ENCODE measurements around the gene PER2. TPM values are rescaled to one million over a fixed set of nuclear protein-coding genes. Genes with fewer than 3 reads are reported as not detected.
"Not testable (repeated sequence)": the region's sequence is repeated elsewhere in the genome, so short reads cannot be mapped to it uniquely, and the experiment has no call there.

PER2 gene
- polyA plus RNA-seq, 1 donor: 13.5 TPM

GRCh38 chr2:238310721-238311120 is 22.3 kb upstream of the PER2 start:
- no CpG with 5 or more reads among the region's 14 CpGs for WGBS (ENCODE audit: insufficient coverage, low lambda C conversion rate)
- H3K36me3 ChIP-seq (ENCODE audit: control insufficient read depth, insufficient read depth, low read length); H3K27me3 ChIP-seq (ENCODE audit: control insufficient read depth, insufficient read depth, low read length); H3K27ac ChIP-seq (ENCODE audit: low read length); H3K9me3 ChIP-seq (ENCODE audit: control insufficient read depth, low read depth, low read length); H3K4me3 ChIP-seq (ENCODE audit: low read length); DNase-seq: not testable (repeated sequence)
- peaks cover 11% of the 10 kb centered on the region for H3K4me1 ChIP-seq (ENCODE audit: control insufficient read depth, insufficient read depth, low read length)

GRCh38 chr2:238308177-238308576 is 19.8 kb upstream of the PER2 start:
- DNase-seq: no peak
- WGBS (ENCODE audit: insufficient coverage, low lambda C conversion rate): no CpG with 5 or more reads among the region's 2 CpGs
- no peaks in the 10 kb centered on the region for H3K27me3 ChIP-seq (ENCODE audit: control insufficient read depth, insufficient read depth, low read length)
- no peak overlapping the region for H3K4me3 ChIP-seq (ENCODE audit: low read length)
- H3K9me3 ChIP-seq (ENCODE audit: control insufficient read depth, low read depth, low read length): no peaks in the 10 kb centered on the region
- no peak overlapping the region for H3K27ac ChIP-seq (ENCODE audit: low read length)
- H3K4me1 ChIP-seq (ENCODE audit: control insufficient read depth, insufficient read depth, low read length): peaks cover 14% of the 10 kb centered on the region
- no peaks in the 10 kb centered on the region for H3K36me3 ChIP-seq (ENCODE audit: control insufficient read depth, insufficient read depth, low read length)

- Histone ChIP-seq H3K4me3 (ENCODE audit: low read length) (no peak overlapping the region), H3K4me1 (ENCODE audit: control insufficient read depth, insufficient read depth, low read length) (peaks cover 14% of the 10 kb centered on the region), H3K36me3 (ENCODE audit: control insufficient read depth, insufficient read depth, low read length) (no peaks in the 10 kb centered on the region), H3K27me3 (ENCODE audit: control insufficient read depth, insufficient read depth, low read length) (no peaks in the 10 kb centered on the region), H3K27ac (ENCODE audit: low read length) (peak overlapping the region; percentile 7), H3K9me3 (ENCODE audit: control insufficient read depth, low read depth, low read length) (no peaks in the 10 kb centered on the region)
- peak in 1 of 2 donors; percentile 46 for DNase-seq
- no CpG with 5 or more reads among the region's 5 CpGs for WGBS (ENCODE audit: insufficient coverage, low lambda C conversion rate)
Observed at GRCh38 chr2:238306672-238306998, 18.2 kb upstream of the PER2 start.

- H3K27me3 ChIP-seq (ENCODE audit: control insufficient read depth, insufficient read depth, low read length): no peaks in the 10 kb centered on the region
- no peaks in the 10 kb centered on the region for H3K9me3 ChIP-seq (ENCODE audit: control insufficient read depth, low read depth, low read length)
- no peak overlapping the region for H3K4me3 ChIP-seq (ENCODE audit: low read length)
- H3K4me1 ChIP-seq (ENCODE audit: control insufficient read depth, insufficient read depth, low read length): peaks cover 14% of the 10 kb centered on the region
- WGBS (ENCODE audit: insufficient coverage, low lambda C conversion rate): no CpG with 5 or more reads among the region's 11 CpGs
- peak overlapping the region; percentile 7 for H3K27ac ChIP-seq (ENCODE audit: low read length)
- peak in 1 of 2 donors; percentile 62 for DNase-seq
- H3K36me3 ChIP-seq (ENCODE audit: control insufficient read depth, insufficient read depth, low read length): no peaks in the 10 kb centered on the region
Observed at GRCh38 chr2:238305965-238306671, 17.7 kb upstream of the PER2 start.

- no peak for DNase-seq
- no CpG with 5 or more reads among the region's 12 CpGs for WGBS (ENCODE audit: insufficient coverage, low lambda C conversion rate)
Observed at GRCh38 chr2:238305092-238305862, 16.9 kb upstream of the PER2 start.

GRCh38 chr2:238304116-238304515 is 15.7 kb upstream of the PER2 start:
- no peaks in the 10 kb centered on the region for H3K36me3 ChIP-seq (ENCODE audit: control insufficient read depth, insufficient read depth, low read length)
- 100% methylated on average over 1 of the region's 6 CpGs for WGBS (ENCODE audit: insufficient coverage, low lambda C conversion rate)
- no peaks in the 10 kb centered on the region for H3K27me3 ChIP-seq (ENCODE audit: control insufficient read depth, insufficient read depth, low read length)
- H3K4me1 ChIP-seq (ENCODE audit: control insufficient read depth, insufficient read depth, low read length): peaks cover 29% of the 10 kb centered on the region
- no peak for DNase-seq
- no peak overlapping the region for H3K4me3 ChIP-seq (ENCODE audit: low read length)
- no peak overlapping the region for H3K27ac ChIP-seq (ENCODE audit: low read length)
- no peaks in the 10 kb centered on the region for H3K9me3 ChIP-seq (ENCODE audit: control insufficient read depth, low read depth, low read length)

More at GRCh38 chr2:238305092-238305862, 16.9 kb upstream of the PER2 start:
- Histone ChIP-seq H3K36me3 (ENCODE audit: control insufficient read depth, insufficient read depth, low read length) (no peaks in the 10 kb centered on the region), H3K27me3 (ENCODE audit: control insufficient read depth, insufficient read depth, low read length) (no peaks in the 10 kb centered on the region), H3K27ac (ENCODE audit: low read length) (no peak overlapping the region), H3K9me3 (ENCODE audit: control insufficient read depth, low read depth, low read length) (no peaks in the 10 kb centered on the region), H3K4me1 (ENCODE audit: control insufficient read depth, insufficient read depth, low read length) (peaks cover 21% of the 10 kb centered on the region), H3K4me3 (ENCODE audit: low read length) (no peak overlapping the region)

GRCh38 chr2:238302751-238303150 is 14.3 kb upstream of the PER2 start:
- no peak for DNase-seq
- Histone ChIP-seq H3K27ac (ENCODE audit: low read length) (no peak overlapping the region), H3K27me3 (ENCODE audit: control insufficient read depth, insufficient read depth, low read length) (no peaks in the 10 kb centered on the region), H3K4me3 (ENCODE audit: low read length) (no peak overlapping the region), H3K9me3 (ENCODE audit: control insufficient read depth, low read depth, low read length) (no peaks in the 10 kb centered on the region), H3K36me3 (ENCODE audit: control insufficient read depth, insufficient read depth, low read length) (no peaks in the 10 kb centered on the region), H3K4me1 (ENCODE audit: control insufficient read depth, insufficient read depth, low read length) (peaks cover 33% of the 10 kb centered on the region)
- no CpG with 5 or more reads among the region's 9 CpGs for WGBS (ENCODE audit: insufficient coverage, low lambda C conversion rate)

GRCh38 chr2:238302087-238302486 is 13.7 kb upstream of the PER2 start:
- H3K27ac ChIP-seq (ENCODE audit: low read length): no peak overlapping the region

GRCh38 chr2:238299803-238300202 is 11.4 kb upstream of the PER2 start:
- WGBS (ENCODE audit: insufficient coverage, low lambda C conversion rate): no CpG with 5 or more reads among the region's 7 CpGs
- Histone ChIP-seq H3K36me3 (ENCODE audit: control insufficient read depth, insufficient read depth, low read length) (no peaks in the 10 kb centered on the region), H3K4me1 (ENCODE audit: control insufficient read depth, insufficient read depth, low read length) (peaks cover 21% of the 10 kb centered on the region), H3K27ac (ENCODE audit: low read length) (peak overlapping the region; percentile 33), H3K27me3 (ENCODE audit: control insufficient read depth, insufficient read depth, low read length) (no peaks in the 10 kb centered on the region), H3K9me3 (ENCODE audit: control insufficient read depth, low read depth, low read length) (no peaks in the 10 kb centered on the region), H3K4me3 (ENCODE audit: low read length) (no peak overlapping the region)
- peak in 1 of 2 donors; percentile 50 for DNase-seq

More at GRCh38 chr2:238302087-238302486, 13.7 kb upstream of the PER2 start:
- Histone ChIP-seq H3K4me3 (ENCODE audit: low read length) (no peak overlapping the region), H3K9me3 (ENCODE audit: control insufficient read depth, low read depth, low read length) (no peaks in the 10 kb centered on the region), H3K27me3 (ENCODE audit: control insufficient read depth, insufficient read depth, low read length) (no peaks in the 10 kb centered on the region), H3K4me1 (ENCODE audit: control insufficient read depth, insufficient read depth, low read length) (peaks cover 33% of the 10 kb centered on the region), H3K36me3 (ENCODE audit: control insufficient read depth, insufficient read depth, low read length) (no peaks in the 10 kb centered on the region)
- DNase-seq: no peak
- 100% methylated on average over 1 of the region's 3 CpGs for WGBS (ENCODE audit: insufficient coverage, low lambda C conversion rate)

- H3K4me3 ChIP-seq (ENCODE audit: low read length): no peak overlapping the region
- H3K36me3 ChIP-seq (ENCODE audit: control insufficient read depth, insufficient read depth, low read length): no peaks in the 10 kb centered on the region
- no peak for DNase-seq
- 100% methylated on average over 1 of the region's 24 CpGs for WGBS (ENCODE audit: insufficient coverage, low lambda C conversion rate)
- H3K27me3 ChIP-seq (ENCODE audit: control insufficient read depth, insufficient read depth, low read length): no peaks in the 10 kb centered on the region
- H3K9me3 ChIP-seq (ENCODE audit: control insufficient read depth, low read depth, low read length): no peaks in the 10 kb centered on the region
- H3K27ac ChIP-seq (ENCODE audit: low read length): no peak overlapping the region
- H3K4me1 ChIP-seq (ENCODE audit: control insufficient read depth, insufficient read depth, low read length): peaks cover 32% of the 10 kb centered on the region
Observed at GRCh38 chr2:238296638-238297457, 8.4 kb upstream of the PER2 start.
